AML-193 (cell line): ENCODE results near the gene SRRT.
"Not testable (repeated sequence)": the region's sequence is repeated elsewhere in the genome, so short reads cannot be mapped to it uniquely, and the experiment has no call there.

Experiments used
- DNase-seq, 2 experiments: peaks; one replicate each; lab custom pipeline; 2025; lab: John Stamatoyannopoulos, UW

Gene SRRT

GRCh38 chr7:100935381-100935780 lies 60.5 kb downstream of the SRRT start:
- DNase-seq: not testable (repeated sequence)

DNA sequence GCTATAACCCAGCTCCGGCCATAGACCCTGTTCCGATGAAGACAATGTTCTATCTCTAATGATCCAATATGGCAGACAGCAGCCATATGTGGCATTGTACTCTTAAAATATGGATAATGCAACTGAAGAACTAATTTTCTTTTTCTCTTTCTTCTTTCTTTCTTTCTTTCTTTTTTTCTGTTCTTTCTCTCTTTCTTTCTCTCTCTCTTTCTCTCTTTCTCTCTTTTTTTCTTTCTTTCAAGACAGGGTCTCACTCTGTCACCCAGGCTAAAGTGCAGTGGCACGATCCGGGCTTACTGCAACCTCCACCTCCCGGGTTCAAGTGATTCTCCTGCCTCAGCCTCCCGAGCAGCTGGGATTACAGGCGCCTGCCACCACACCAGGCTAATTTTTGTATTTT lies 61.3 kb downstream of the SRRT start:
- DNase-seq: not testable (repeated sequence)
